Stimulated activated CD4-positive, alpha-beta T cell treated with anti-CD3 and anti-CD28 coated beads, Interleukin-2, amount 100 ng/mL, for 24 hours (primary cell): ENCODE measurements around the gene OR8D2.

Experiments
- DNase-seq, 2 donors: peaks; one replicate each; pipeline ENCODE4 v3.0.0-alpha.2; 2020

The OR8D2 gene

GRCh38 chr11:124320097-124320496 lies at the start of gene OR8D2:
Gene OR8D2 (minus strand): TSS chr11:124320197. CDS start chr11:124320197, 0 bp downstream.
- no peak for DNase-seq

- no peak for DNase-seq
These were observed 39.6 kb upstream of the OR8D2 start for GRCh38 chr11:124359566-124359965.

GRCh38 chr11:124346311-124346955 lies 26.4 kb upstream of the OR8D2 start:
- DNase-seq: no peak

- no peak for DNase-seq
These were observed 24.3 kb upstream of the OR8D2 start for GRCh38 chr11:124344346-124344745.

- no peak for DNase-seq
These were observed 20.1 kb upstream of the OR8D2 start for GRCh38 chr11:124340142-124340447.

GRCh38 chr11:124339396-124340141 lies 19.6 kb upstream of the OR8D2 start:
- DNase-seq: no peak

GRCh38 chr11:124331873-124332272 lies 11.9 kb upstream of the OR8D2 start:
- no peak for DNase-seq

- no peak for DNase-seq
These were observed 9.9 kb upstream of the OR8D2 start for GRCh38 chr11:124329787-124330478.

- DNase-seq: no peak
These were observed 7.8 kb upstream of the OR8D2 start for GRCh38 chr11:124327775-124328174.

- DNase-seq: no peak
These were observed 2.4 kb upstream of the OR8D2 start for GRCh38 chr11:124322356-124322755.

GRCh38 chr11:124315052-124315451 lies 4.9 kb downstream of the OR8D2 start:
- no peak for DNase-seq

- no peak for DNase-seq
These were observed 6.1 kb downstream of the OR8D2 start, which contains the start of gene OR8D1 for GRCh38 chr11:124313849-124314248. Gene OR8D1 (minus strand): TSS chr11:124313949. CDS start chr11:124310766, 3,183 bp downstream.

- no peak for DNase-seq
These were observed 6.9 kb downstream of the OR8D2 start for GRCh38 chr11:124313131-124313530.

GRCh38 chr11:124311670-124312069 lies 8.3 kb downstream of the OR8D2 start:
- DNase-seq: no peak

- DNase-seq: no peak
These were observed 8.7 kb downstream of the OR8D2 start for GRCh38 chr11:124311269-124311668.

GRCh38 chr11:124310721-124311120 lies 9.3 kb downstream of the OR8D2 start:
- no peak for DNase-seq

- no peak for DNase-seq
These were observed 12.9 kb downstream of the OR8D2 start for GRCh38 chr11:124307093-124307492.

- no peak for DNase-seq
These were observed 17.5 kb downstream of the OR8D2 start for GRCh38 chr11:124302347-124303125.

- no peak for DNase-seq
These were observed 18.4 kb downstream of the OR8D2 start for GRCh38 chr11:124301548-124301947.

GRCh38 chr11:124297921-124298320 lies 22.1 kb downstream of the OR8D2 start:
- no peak for DNase-seq

- DNase-seq: no peak
These were observed 24.0 kb downstream of the OR8D2 start for GRCh38 chr11:124296016-124296415.

- DNase-seq: no peak
These were observed 25.3 kb downstream of the OR8D2 start for GRCh38 chr11:124294687-124295086.
